ENCODE data around the gene CPNE1. TPM values are rescaled to one million over a fixed set of nuclear protein-coding genes. Genes with fewer than 3 reads are reported as not detected.
A peak's percentile ranks its signal among the peaks of the same experiment; 100 is the strongest.

Gene CPNE1
- total RNA-seq, 1 experiment from 2014 or later, result 194 TPM

DNA sequence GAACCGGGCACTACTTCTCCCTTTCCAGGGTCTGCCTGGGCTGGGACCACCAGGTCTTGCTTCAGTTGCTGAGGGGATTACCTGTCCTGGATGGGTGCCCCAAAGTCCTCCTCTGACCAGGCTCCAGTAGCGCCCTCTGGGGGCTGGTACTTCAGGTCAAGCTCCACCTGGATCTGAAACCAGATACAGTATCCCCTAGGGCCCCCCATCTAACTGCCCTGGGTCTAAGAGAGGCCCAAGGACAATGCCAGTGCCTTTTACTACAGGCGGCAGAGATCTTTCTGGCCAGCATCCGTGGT, 60.3 kb downstream of the CPNE1 start:
- CTCF ChIA-PET, result interaction anchor here (0.5 to 1.7 kb wide), 6 partner anchors 10 to 208 kb away, joined by 3 to 7 read pairs (median 4); no protein-coding TSS in a partner anchor
- TF ChIP-seq, protein P1, sequence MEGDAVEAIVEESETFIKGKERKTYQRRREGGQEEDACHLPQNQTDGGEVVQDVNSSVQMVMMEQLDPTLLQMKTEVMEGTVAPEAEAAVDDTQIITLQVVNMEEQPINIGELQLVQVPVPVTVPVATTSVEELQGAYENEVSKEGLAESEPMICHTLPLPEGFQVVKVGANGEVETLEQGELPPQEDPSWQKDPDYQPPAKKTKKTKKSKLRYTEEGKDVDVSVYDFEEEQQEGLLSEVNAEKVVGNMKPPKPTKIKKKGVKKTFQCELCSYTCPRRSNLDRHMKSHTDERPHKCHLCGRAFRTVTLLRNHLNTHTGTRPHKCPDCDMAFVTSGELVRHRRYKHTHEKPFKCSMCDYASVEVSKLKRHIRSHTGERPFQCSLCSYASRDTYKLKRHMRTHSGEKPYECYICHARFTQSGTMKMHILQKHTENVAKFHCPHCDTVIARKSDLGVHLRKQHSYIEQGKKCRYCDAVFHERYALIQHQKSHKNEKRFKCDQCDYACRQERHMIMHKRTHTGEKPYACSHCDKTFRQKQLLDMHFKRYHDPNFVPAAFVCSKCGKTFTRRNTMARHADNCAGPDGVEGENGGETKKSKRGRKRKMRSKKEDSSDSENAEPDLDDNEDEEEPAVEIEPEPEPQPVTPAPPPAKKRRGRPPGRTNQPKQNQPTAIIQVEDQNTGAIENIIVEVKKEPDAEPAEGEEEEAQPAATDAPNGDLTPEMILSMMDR (IDR thresholded peaks at IDR 0.05; ENCODE audit: unreplicated experiment), result no peak
- peaks cover 13% of the 10 kb centered on the region for H3K27me3 Mint-ChIP-seq (ENCODE audit: insufficient read depth, unreplicated experiment)
- no peaks in the 10 kb centered on the region for H3K9me3 Mint-ChIP-seq (ENCODE audit: unreplicated experiment)
- DNase-seq (ENCODE audit: unreplicated experiment), result peak; percentile 31
- intact Hi-C loops (cut with micrococcal nuclease), result no loop called here
- BruUV-seq (replicated peaks), result no TSS peak
- no peak overlapping the region for H3K4me3 Mint-ChIP-seq (ENCODE audit: unreplicated experiment)
- no peak overlapping the region for H3K27ac Mint-ChIP-seq (ENCODE audit: low read depth, unreplicated experiment)
- POLR2A ChIA-PET, result interaction anchor here (1.7 kb wide), 1 partner anchor 11 kb away, joined by 8 read pairs; the partner anchor contains the start of gene SPAG4
- no peaks in the 10 kb centered on the region for H3K4me1 Mint-ChIP-seq (ENCODE audit: insufficient read depth, unreplicated experiment)
- H3K36me3 Mint-ChIP-seq (ENCODE audit: insufficient read depth, unreplicated experiment), result peaks cover 2% of the 10 kb centered on the region

DNA sequence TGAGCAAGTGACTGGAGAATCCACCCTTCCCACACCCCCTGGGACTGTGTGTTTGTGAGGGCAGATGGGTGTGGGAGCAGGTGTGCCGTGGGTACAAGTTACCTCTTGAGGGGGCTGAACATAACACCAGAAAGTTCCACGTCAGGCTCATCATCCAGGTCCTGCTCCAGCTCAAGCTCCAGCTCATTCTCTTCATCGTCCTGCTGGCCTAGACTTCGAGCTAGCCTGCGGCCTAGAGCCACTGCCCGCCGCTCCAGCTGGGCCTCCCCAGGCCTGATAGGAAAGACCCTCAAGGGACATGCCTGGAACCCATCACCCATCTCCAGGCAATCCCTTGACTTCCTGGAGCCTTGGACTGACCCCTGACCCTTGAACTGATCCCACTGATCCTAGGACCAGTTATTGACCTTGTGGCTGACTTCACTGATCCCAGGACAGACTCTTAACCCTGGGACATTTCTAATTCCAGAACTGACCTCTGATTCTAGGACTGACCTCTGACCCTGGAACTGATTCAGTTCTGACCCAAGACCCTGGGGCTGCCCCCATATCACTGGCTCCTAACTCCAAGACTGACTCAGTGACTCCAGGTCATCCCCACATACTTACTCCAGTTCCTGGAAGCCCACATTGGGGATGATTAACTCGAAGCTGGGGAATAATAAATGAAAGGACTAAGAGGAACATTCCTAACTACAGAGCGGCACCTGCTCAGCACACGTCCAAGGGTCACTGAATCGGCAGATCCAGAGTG, 60.8 kb downstream of the CPNE1 start:
- H3K4me3 Mint-ChIP-seq (ENCODE audit: unreplicated experiment), result no peak overlapping the region
- CTCF ChIA-PET, result interaction anchor here (0.6 to 1.7 kb wide), 7 partner anchors 9 to 483 kb away, joined by 3 to 7 read pairs (median 4); partner anchors contain the start of gene SPAG4
- TF ChIP-seq, protein P1 (IDR thresholded peaks at IDR 0.05; ENCODE audit: unreplicated experiment), result no peak
- POLR2A ChIA-PET, result interaction anchor here (0.7 to 1.7 kb wide), 2 partner anchors 12 to 1551 kb away, joined by 3 to 8 read pairs; partner anchors contain the start of gene SPAG4
- no TSS peak for BruUV-seq (replicated peaks)
- H3K4me1 Mint-ChIP-seq (ENCODE audit: insufficient read depth, unreplicated experiment), result no peaks in the 10 kb centered on the region
- intact Hi-C loops (cut with micrococcal nuclease), result no loop called here
- no peak for DNase-seq (ENCODE audit: unreplicated experiment)
- H3K27ac Mint-ChIP-seq (ENCODE audit: low read depth, unreplicated experiment), result no peak overlapping the region
- peaks cover 18% of the 10 kb centered on the region for H3K27me3 Mint-ChIP-seq (ENCODE audit: insufficient read depth, unreplicated experiment)
- no peaks in the 10 kb centered on the region for H3K9me3 Mint-ChIP-seq (ENCODE audit: unreplicated experiment)
- H3K36me3 Mint-ChIP-seq (ENCODE audit: insufficient read depth, unreplicated experiment), result peaks cover 6% of the 10 kb centered on the region

DNA sequence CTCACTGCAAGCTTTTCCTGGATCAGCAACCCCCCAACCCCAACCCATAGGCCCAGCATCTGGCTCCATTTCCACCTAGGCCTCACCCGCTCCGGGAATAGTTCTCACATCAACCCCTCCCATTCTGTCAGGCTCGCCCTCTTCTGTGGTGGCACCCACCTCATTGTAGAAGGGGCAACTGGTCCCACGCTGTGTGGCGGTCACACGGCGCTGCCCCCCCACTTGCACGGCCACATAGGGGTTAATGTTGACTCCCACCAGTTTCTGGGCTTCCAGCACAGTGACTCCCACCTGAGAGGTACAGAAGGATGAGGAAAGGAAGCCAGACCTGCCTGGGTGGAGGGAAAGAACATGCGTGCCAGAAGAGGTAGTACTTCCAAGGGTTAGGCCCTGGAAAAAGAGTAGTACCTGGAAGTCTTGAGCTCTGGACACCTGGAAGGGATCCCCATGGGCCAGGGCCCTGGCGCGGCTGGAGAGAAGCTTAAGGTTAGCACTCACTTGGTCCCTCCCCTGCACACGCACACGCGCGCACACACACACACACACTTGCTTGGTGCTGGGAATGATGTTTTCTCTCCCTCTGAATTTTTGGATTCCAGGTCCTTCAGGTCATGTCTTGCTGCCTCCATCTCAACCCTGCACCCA, 61.7 kb downstream of the CPNE1 start:
- ChIA-PET POLR2A (interaction anchor here (0.7 kb wide), 1 partner anchor 1552 kb away, joined by 3 read pairs; no protein-coding TSS in a partner anchor), CTCF (interaction anchor here (0.8 to 1.3 kb wide), 3 partner anchors 13 to 89 kb away, joined by 3 to 5 read pairs (median 4); partner anchors contain the start of gene SPAG4)
- Mint-ChIP-seq H3K4me3 (ENCODE audit: unreplicated experiment) (peak overlapping the region; percentile 6), H3K36me3 (ENCODE audit: insufficient read depth, unreplicated experiment) (peaks cover 6% of the 10 kb centered on the region), H3K4me1 (ENCODE audit: insufficient read depth, unreplicated experiment) (no peaks in the 10 kb centered on the region), H3K27me3 (ENCODE audit: insufficient read depth, unreplicated experiment) (peaks cover 19% of the 10 kb centered on the region), H3K27ac (ENCODE audit: low read depth, unreplicated experiment) (no peak overlapping the region), H3K9me3 (ENCODE audit: unreplicated experiment) (no peaks in the 10 kb centered on the region)
- TF ChIP-seq, protein P1 (IDR thresholded peaks at IDR 0.05; ENCODE audit: unreplicated experiment), result no peak
- no TSS peak for BruUV-seq (replicated peaks)
- intact Hi-C loops (cut with micrococcal nuclease), result no loop called here
- no peak for DNase-seq (ENCODE audit: unreplicated experiment)

DNA sequence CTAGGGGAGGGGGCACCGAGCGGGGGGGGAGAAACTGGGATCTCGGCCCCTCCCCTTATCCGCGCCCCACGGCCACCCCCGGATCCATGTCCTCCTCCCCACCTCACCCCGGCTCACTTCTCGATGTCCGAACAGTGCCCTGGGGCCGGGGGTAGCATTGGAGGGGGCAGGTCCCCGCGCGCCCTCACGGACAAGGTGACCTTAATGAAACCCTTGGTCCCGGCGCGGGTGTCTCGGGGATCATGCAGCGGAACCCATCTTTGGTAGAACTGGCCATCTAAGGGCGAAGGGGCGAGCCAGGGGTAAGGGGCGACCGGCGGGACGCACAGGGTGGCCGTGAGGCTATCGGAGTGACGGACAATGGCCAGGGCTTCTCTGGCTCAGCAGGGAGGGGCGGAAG, 62.7 kb downstream of the CPNE1 start:
- BruUV-seq (replicated peaks), result no TSS peak
- CTCF ChIA-PET, result interaction anchor here (0.5 to 1.3 kb wide), 2 partner anchors 17 to 18 kb away, joined by 3 to 5 read pairs; no protein-coding TSS in a partner anchor
- H3K4me1 Mint-ChIP-seq (ENCODE audit: insufficient read depth, unreplicated experiment), result no peaks in the 10 kb centered on the region
- peaks cover 19% of the 10 kb centered on the region for H3K27me3 Mint-ChIP-seq (ENCODE audit: insufficient read depth, unreplicated experiment)
- intact Hi-C loops (cut with micrococcal nuclease), result no loop called here
- H3K27ac Mint-ChIP-seq (ENCODE audit: low read depth, unreplicated experiment), result no peak overlapping the region
- TF ChIP-seq, protein P1 (IDR thresholded peaks at IDR 0.05; ENCODE audit: unreplicated experiment), result no peak
- H3K36me3 Mint-ChIP-seq (ENCODE audit: insufficient read depth, unreplicated experiment), result peaks cover 6% of the 10 kb centered on the region
- POLR2A ChIA-PET, result no interaction called here
- H3K4me3 Mint-ChIP-seq (ENCODE audit: unreplicated experiment), result peak overlapping the region; percentile 52
- no peak for DNase-seq (ENCODE audit: unreplicated experiment)
- H3K9me3 Mint-ChIP-seq (ENCODE audit: unreplicated experiment), result no peaks in the 10 kb centered on the region

Measured in MCF 10A (cell line).